HG03378 (cell line): ENCODE data around the gene N4BP3.
"Not testable (repeated sequence)": the region's sequence is repeated elsewhere in the genome, so short reads cannot be mapped to it uniquely, and the experiment has no call there.

ENCODE experiments used
- ATAC-seq: cut with Tn5 transposase; IDR thresholded peaks from one replicate; pipeline ENCODE4 v1.9.1; 2021; ENCODE audit warnings: mild to moderate bottlenecking, moderate library complexity; ENCODE audit not compliant: unreplicated experiment

Gene N4BP3

GRCh38 chr5:178121391-178122276, 8.3 kb downstream of the N4BP3 start:
- no peak for ATAC-seq

- no peak for ATAC-seq
Observed at GRCh38 chr5:178122346-178122745, 9.0 kb downstream of the N4BP3 start.

GRCh38 chr5:178123094-178123965, 10.0 kb downstream of the N4BP3 start:
- no peak for ATAC-seq

GRCh38 chr5:178123966-178124925, 10.9 kb downstream of the N4BP3 start:
- no peak for ATAC-seq

- no peak for ATAC-seq
Observed at GRCh38 chr5:178125253-178125906, 12.0 kb downstream of the N4BP3 start.

- ATAC-seq: no peak
Observed at GRCh38 chr5:178126556-178126955, 13.2 kb downstream of the N4BP3 start.

GRCh38 chr5:178127300-178128009, 14.1 kb downstream of the N4BP3 start:
- ATAC-seq: not testable (repeated sequence)

GRCh38 chr5:178129296-178129695, 16.0 kb downstream of the N4BP3 start:
- no peak for ATAC-seq

- ATAC-seq: not testable (repeated sequence)
Observed at GRCh38 chr5:178130234-178130575, 16.9 kb downstream of the N4BP3 start.

GRCh38 chr5:178130576-178131445, 17.5 kb downstream of the N4BP3 start, which contains the start of gene RMND5B:
Gene RMND5B (plus strand): TSS chr5:178131014. CDS start chr5:178138120, 7,106 bp downstream.
- peak; percentile 55 for ATAC-seq

- no peak for ATAC-seq
Observed at GRCh38 chr5:178131446-178131996, 18.2 kb downstream of the N4BP3 start.

GRCh38 chr5:178136990-178137389, 23.7 kb downstream of the N4BP3 start:
- no peak for ATAC-seq

GRCh38 chr5:178137991-178138390, 24.7 kb downstream of the N4BP3 start:
- no peak for ATAC-seq

GRCh38 chr5:178141550-178141949, 28.2 kb downstream of the N4BP3 start:
- no peak for ATAC-seq

- no peak for ATAC-seq
Observed at GRCh38 chr5:178142642-178143041, 29.3 kb downstream of the N4BP3 start.

GRCh38 chr5:178143246-178143645, 29.9 kb downstream of the N4BP3 start:
- ATAC-seq: no peak

- ATAC-seq: no peak
Observed at GRCh38 chr5:178143901-178144300, 30.6 kb downstream of the N4BP3 start.
